ENCODE data around the gene VRK3.
"Not testable (repeated sequence)": the region's sequence is repeated elsewhere in the genome, so short reads cannot be mapped to it uniquely, and the experiment has no call there.

The VRK3 gene

GRCh38 chr19:50025022-50025793 is at the start of gene VRK3:
Gene VRK3 (minus strand): TSS chr19:50025372. CDS start chr19:50016162, 9,210 bp downstream.
- DNase-seq (ENCODE audit: insufficient read length, low spot score) (peak; percentile 91), FAIRE-seq (peak; percentile 48)
- no peak for TF ChIP-seq CTCF (IDR thresholded peaks at IDR 0.05; ENCODE audit: insufficient read depth, missing control alignments)

- not testable (repeated sequence) for DNase-seq (ENCODE audit: insufficient read length, low spot score); FAIRE-seq
Observed at GRCh38 chr19:50068382-50068781, 43.2 kb upstream of the VRK3 start.

- DNase-seq (ENCODE audit: insufficient read length, low spot score): no peak
- FAIRE-seq: no peak
- no peak for TF ChIP-seq CTCF (IDR thresholded peaks at IDR 0.05; ENCODE audit: insufficient read depth, missing control alignments)
Observed at GRCh38 chr19:50067575-50067974, 42.4 kb upstream of the VRK3 start.

- no peak for TF ChIP-seq CTCF (IDR thresholded peaks at IDR 0.05; ENCODE audit: insufficient read depth, missing control alignments)
- FAIRE-seq (no peak), DNase-seq (ENCODE audit: insufficient read length, low spot score) (no peak)
Observed at GRCh38 chr19:50065938-50066337, 40.8 kb upstream of the VRK3 start.

- FAIRE-seq (no peak), DNase-seq (ENCODE audit: insufficient read length, low spot score) (no peak)
- no peak for TF ChIP-seq CTCF (IDR thresholded peaks at IDR 0.05; ENCODE audit: insufficient read depth, missing control alignments)
Observed at GRCh38 chr19:50061650-50062049, 36.5 kb upstream of the VRK3 start.

GRCh38 chr19:50060107-50060506 is 34.9 kb upstream of the VRK3 start:
- FAIRE-seq (no peak), DNase-seq (ENCODE audit: insufficient read length, low spot score) (no peak)
- no peak for TF ChIP-seq CTCF (IDR thresholded peaks at IDR 0.05; ENCODE audit: insufficient read depth, missing control alignments)

- FAIRE-seq (no peak), DNase-seq (ENCODE audit: insufficient read length, low spot score) (no peak)
- TF ChIP-seq CTCF (IDR thresholded peaks at IDR 0.05; ENCODE audit: insufficient read depth, missing control alignments): no peak
Observed at GRCh38 chr19:50059045-50059444, 33.9 kb upstream of the VRK3 start.
